Activated naive CD4-positive, alpha-beta T cell treated with anti-CD3 and anti-CD28 coated beads, Interleukin-2, amount 10 ng/mL, durations not matched to agents 5 hours and 36 hours (primary cell): ENCODE data around the gene LARGE2. TPM values are rescaled to one million over a fixed set of nuclear protein-coding genes. Genes with fewer than 3 reads are reported as not detected.

Source experiments
- total RNA-seq, 2 experiments: library from RNA; stranded (reverse); gene quantifications; one replicate each; pipeline ENCODE4 v1.2.3, GENCODE V29; 2021

Gene LARGE2
- under 1 TPM; 0.33 to 0.51 TPM for total RNA-seq

GRCh38 chr11:45922425-45923082 is at the start of gene LARGE2:
Gene LARGE2, plus strand, starts transcription at chr11:45922656. Its CDS starts 227 bp downstream, at chr11:45922883.

GRCh38 chr11:45885274-45885920 is 37.1 kb upstream of the LARGE2 start, which contains the start of gene MAPK8IP1:
Gene MAPK8IP1, plus strand, starts transcription at chr11:45885651. Its CDS starts 170 bp downstream, at chr11:45885821.

GRCh38 chr11:45906965-45907611 is 15.4 kb upstream of the LARGE2 start, which contains the start of gene FREY1:
Gene FREY1, minus strand, starts transcription at chr11:45907271. Its CDS starts 26 bp downstream, at chr11:45907245.

GRCh38 chr11:45917623-45918330 is 4.7 kb upstream of the LARGE2 start, which contains the start of gene PEX16:
Gene PEX16, minus strand, starts transcription at chr11:45917877. Its CDS starts 66 bp downstream, at chr11:45917811.

Other genes starting within 250 kb of the LARGE2 start
- gene SLC35C1, start 117.5 kb upstream of the LARGE2 start, total RNA-seq: 10 to 100 TPM; 19.1 to 19.8 TPM
- gene CRY2, start 75.2 kb upstream of the LARGE2 start, total RNA-seq: 10 to 100 TPM; 27.2 to 28.4 TPM
- 1 to 10 TPM in 1 of 2 experiments, under 1 TPM in 1; 0.60 to 1.0 TPM for gene MAPK8IP1, start 37.0 kb upstream of the LARGE2 start, total RNA-seq
- gene FREY1, start 15.4 kb upstream of the LARGE2 start, total RNA-seq: 1 to 10 TPM; 1.8 to 2.1 TPM
- 10 to 100 TPM; 46.2 to 47.1 TPM for gene PEX16, start 4.8 kb upstream of the LARGE2 start, total RNA-seq
- gene PHF21A, start 198.8 kb downstream of the LARGE2 start, total RNA-seq: 10 to 100 TPM; 26.0 to 31.3 TPM